Activated CD4-positive, alpha-beta T cell treated with anti-CD3 and anti-CD28 coated beads, Interleukin-10, Interleukin-2, amounts not matched to agents 100 ng/mL and 50 ng/mL, durations not matched to agents 16 hours and 8 hours (primary cell): ENCODE measurements around the gene RAB11A.

Source experiments
- DNase-seq: peaks from one replicate; pipeline ENCODE4 v3.0.0-alpha.2; 2020

RAB11A gene

GRCh38 chr15:65887565-65887964 is 18.3 kb downstream of the RAB11A start:
- peak; percentile 82 for DNase-seq

DNA sequence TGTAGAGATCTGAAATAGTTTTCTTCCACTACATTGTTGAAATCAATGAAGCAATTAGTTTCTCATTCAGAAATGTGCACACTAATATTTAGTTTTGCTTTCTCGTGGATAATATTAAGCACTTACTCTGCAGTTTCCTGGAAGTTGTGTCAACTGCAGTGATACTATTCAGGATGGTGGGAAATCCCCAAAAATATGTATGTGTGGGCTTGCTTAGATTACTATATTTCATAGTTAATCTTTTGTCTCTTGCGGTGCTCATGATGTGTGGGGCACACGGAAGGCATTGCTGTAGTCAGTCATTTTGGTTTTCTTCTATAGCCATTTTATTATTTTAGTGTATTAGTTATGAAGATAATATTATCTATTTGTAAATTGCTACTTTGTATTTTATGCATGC is 19.7 kb downstream of the RAB11A start:
- DNase-seq, result peak; percentile 66

- DNase-seq, result no peak
Measured at GRCh38 chr15:65893060-65893459, 23.8 kb downstream of the RAB11A start.

- DNase-seq, result no peak
Measured at GRCh38 chr15:65896236-65896635, 26.9 kb downstream of the RAB11A start.

- no peak for DNase-seq
Measured at GRCh38 chr15:65900488-65900887, 31.2 kb downstream of the RAB11A start.

- DNase-seq, result no peak
Measured at GRCh38 chr15:65901336-65901735, 32.0 kb downstream of the RAB11A start.

GRCh38 chr15:65901836-65902235 is 32.5 kb downstream of the RAB11A start:
- no peak for DNase-seq

- DNase-seq, result peak; percentile 44
Measured at GRCh38 chr15:65902373-65902772, 33.1 kb downstream of the RAB11A start.

DNA sequence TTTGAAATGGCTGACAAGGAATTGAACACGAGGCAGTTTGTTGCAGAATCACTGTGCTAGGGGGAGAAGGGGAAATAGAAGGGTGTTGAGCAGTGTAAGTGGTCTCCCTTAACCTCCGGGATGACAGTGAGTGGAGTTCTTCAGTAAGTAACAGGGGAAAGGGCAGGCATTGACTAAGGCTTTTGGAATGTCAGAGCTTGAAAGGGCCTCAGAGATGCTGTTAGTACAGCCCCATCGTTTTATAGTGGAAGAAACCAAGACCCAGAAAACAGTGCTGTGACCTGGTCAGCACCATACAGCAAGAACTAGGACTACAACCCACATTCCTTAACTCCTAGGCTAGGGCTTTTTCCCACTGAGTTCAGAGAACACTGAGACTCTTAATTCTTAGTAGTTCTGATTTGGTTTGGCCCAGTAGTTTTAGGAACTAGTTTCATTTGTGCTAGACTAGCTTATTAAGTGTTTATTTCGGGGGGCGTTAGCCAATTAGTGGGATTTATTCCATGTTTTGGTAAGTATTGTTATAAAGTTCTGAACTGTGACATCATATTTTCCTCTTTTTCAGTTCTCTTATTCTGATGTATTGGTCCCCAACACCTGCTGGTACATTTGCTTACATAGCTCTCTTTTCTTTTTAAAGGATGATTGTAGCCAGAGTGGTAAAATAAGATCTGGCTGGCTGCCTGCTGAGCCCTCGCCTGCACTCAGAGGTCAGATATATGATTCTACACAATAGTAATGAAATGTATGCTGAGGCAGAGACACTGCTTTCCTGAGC is 34.2 kb downstream of the RAB11A start:
- no peak for DNase-seq

DNA sequence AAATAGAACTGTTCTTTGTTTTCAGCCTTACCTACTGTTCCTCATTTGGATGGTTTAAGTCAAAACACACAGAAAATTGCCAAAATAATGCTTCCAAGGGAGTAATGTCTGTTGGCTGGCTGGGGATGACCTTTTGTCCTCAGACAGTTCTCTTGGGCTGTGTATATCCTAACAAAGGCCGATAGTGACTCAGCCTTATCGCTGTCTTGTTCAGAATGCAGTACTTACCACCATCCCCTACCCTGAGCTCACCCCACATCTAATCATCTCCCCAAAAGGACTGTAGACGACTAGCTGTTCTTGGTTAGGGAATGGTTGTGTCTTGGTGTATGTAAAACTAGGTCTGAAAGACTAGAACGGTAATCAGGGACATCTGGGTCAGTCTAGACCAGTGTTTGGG is 35.0 kb downstream of the RAB11A start:
- no peak for DNase-seq

- no peak for DNase-seq
Measured at GRCh38 chr15:65906396-65906795, 37.1 kb downstream of the RAB11A start.

DNA sequence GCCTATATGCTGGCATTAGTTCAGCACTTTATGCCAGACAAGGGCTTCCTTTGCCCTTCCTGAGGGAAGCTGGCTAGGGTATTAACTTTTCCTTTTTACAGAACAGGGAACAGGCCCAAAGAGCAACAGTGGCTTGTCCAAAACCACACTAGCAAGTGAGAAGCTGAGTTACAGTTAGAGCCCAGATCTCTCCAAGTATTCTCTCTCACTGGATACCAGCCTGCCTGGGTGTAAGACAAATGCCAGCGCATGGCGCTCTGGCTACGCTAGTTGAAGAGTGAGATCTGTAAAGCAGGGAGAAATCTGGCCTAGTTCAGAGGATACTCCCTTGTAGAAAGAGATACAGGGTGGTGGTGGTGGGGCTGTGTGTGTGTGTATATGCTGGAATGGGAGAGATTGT is 38.4 kb downstream of the RAB11A start:
- DNase-seq, result no peak

DNA sequence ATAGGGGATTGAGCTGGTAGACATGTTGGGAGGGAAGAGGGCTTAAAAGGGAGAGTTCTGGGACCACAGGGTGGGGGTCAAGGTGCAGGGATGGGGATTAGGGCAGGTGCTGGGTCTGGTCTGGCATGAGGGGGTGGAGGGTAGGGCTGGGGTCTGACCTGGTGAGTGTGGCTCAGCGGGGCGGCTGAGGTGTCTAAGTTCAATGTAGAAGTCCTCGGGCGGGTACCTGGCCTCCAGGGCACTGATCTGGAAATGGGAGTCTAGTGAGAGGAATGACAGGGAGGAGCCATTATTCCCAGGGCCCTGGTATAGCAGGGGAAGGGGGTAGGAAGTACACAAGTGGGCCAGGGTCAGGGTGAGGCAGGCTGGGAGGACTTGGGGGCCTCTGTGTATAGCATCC is 39.6 kb downstream of the RAB11A start:
- DNase-seq, result no peak

DNA sequence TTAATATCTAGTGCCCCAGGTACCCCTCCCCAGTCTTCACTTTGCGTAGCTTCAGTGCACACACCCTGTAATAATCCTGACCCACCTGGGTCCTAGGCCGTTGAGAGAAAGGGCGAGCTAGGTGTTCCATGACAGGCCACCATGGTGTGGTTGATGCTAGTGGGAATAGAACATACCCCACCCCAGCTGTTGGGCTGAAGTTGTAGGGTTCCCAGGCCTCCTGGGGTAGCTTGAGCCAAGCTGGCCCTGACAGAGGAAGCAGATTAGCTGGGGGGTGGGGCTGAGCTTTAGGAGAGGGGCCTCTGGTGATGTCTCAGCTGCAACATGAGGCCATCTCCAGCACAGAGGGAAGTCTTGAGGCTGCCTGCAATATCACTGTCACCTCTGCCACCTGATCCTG is 40.5 kb downstream of the RAB11A start:
- DNase-seq, result no peak

DNA sequence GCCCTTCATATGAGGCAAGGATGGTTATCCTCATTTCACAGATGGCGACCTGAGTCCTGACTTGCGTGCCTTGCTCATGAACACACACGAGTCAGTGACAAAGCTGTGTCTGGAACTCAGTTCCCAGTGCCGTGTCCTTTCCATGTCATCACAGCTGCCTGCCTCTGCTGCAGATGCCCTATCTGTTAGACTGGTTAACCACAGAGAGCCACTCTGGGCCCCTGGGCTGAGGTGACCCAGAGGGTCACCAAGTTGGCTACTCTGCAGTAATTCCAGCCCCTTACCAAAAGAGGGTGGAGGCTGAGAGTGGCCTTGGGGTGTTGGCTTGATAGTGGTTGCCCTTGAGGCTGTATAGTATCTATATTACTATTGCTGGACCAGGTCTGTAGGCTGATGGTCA is 41.0 kb downstream of the RAB11A start:
- no peak for DNase-seq

- DNase-seq, result no peak
Measured at GRCh38 chr15:65912235-65912634, 42.9 kb downstream of the RAB11A start.

DNA sequence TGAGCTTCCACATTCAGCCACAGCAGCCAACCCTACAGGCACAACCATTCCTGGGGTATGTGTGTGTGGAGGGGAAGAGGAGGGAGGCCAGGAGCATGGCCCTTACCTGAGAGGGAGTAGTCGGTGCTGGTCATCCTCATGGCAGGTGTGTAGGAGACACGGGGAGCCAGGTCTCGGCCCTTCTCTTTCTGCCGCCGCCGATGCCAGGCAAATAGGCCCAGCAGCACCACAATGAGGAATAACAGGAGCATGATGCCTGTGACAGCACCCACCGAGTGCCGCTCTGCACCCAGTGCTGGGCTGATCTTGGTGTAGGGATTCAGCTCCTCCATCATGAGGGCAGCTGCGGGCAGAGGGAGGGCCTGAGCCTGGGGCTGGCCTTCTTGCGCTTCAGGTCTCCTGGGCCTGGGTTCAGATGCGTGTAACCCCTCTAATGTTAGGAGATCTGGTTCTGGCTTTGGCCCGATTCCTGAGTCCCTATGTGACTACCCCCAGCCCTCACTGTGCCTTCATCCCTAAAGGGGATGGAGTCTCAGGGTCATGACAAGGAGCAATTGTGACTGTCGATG is 44.4 kb downstream of the RAB11A start:
- DNase-seq, result no peak

GRCh38 chr15:65914386-65914785 is 45.1 kb downstream of the RAB11A start:
- no peak for DNase-seq

- no peak for DNase-seq
Measured at GRCh38 chr15:65914981-65915925, 46.0 kb downstream of the RAB11A start.

DNA sequence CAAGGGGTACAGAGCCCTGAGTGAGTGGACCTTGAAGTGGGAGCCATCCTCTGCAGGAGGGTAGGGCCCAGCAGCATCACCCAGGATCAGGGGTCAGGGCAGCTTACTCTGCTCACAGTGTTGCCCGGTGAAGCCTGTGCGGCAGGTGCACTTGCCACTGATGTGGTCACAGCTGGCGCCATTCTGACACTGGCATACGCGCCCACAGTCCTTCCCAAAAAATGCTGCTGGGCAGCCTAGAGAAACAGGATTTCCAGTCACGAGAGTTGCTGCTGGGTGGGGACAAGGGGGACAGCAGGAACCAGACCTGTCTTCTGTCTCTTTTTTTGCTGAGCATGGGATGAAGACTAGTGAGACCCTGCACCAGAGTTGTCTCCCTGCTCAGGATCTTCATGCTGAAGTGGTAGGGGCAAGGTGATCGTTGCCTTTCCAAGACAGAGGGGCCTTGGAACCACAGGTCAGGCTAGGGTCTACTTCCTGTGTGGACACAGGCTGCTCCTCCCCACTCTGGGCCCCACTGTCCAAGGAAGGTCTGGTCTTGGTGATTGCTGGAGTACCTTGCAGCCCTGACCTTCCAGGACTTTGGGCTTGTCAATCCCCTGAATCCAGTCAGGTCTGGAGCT is 46.9 kb downstream of the RAB11A start:
- DNase-seq, result no peak

GRCh38 chr15:65916664-65917406 is 47.5 kb downstream of the RAB11A start:
- peak; percentile 73 for DNase-seq

DNA sequence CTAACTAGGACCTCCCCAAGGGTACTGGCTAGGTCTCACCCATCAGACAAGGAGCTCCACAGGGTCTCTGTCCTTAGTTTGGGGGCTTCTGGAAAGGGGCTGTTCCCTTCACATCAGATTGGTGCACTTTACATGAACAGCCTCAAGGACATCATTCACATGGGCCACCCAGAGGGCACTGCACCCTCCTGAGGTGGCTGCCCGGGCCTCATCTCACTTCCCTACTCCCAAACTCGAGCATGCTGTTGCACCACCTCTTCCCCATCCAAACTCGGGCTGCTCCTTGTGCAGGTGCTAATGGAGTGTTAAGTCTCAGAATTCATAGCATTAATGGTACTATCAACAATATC is 48.1 kb downstream of the RAB11A start:
- DNase-seq, result no peak

- DNase-seq, result no peak
Measured at GRCh38 chr15:65917936-65918335, 48.6 kb downstream of the RAB11A start.
